Glomerular endothelial cell (primary cell): ENCODE measurements around the gene ADIRF. TPM values are rescaled to one million over a fixed set of nuclear protein-coding genes. Genes with fewer than 3 reads are reported as not detected.
"Not testable (repeated sequence)": the region's sequence is repeated elsewhere in the genome, so short reads cannot be mapped to it uniquely, and the experiment has no call there.

Experiments
- DNase-seq: peaks from one replicate; pipeline ENCODE4 v3.0.0-alpha.2; 2011; ENCODE audit warnings: low read depth, low spot score; ENCODE audit errors: extremely low read depth
- total RNA-seq: library from RNA; depleted of rRNA; stranded (reverse); fragments of >200 nt; gene quantifications from 2 replicates; pipeline ENCODE4 v1.2.3, GENCODE V29; 2015

Gene ADIRF
- total RNA-seq, 1 donor from 2014 or later, result 17.5 TPM

DNA sequence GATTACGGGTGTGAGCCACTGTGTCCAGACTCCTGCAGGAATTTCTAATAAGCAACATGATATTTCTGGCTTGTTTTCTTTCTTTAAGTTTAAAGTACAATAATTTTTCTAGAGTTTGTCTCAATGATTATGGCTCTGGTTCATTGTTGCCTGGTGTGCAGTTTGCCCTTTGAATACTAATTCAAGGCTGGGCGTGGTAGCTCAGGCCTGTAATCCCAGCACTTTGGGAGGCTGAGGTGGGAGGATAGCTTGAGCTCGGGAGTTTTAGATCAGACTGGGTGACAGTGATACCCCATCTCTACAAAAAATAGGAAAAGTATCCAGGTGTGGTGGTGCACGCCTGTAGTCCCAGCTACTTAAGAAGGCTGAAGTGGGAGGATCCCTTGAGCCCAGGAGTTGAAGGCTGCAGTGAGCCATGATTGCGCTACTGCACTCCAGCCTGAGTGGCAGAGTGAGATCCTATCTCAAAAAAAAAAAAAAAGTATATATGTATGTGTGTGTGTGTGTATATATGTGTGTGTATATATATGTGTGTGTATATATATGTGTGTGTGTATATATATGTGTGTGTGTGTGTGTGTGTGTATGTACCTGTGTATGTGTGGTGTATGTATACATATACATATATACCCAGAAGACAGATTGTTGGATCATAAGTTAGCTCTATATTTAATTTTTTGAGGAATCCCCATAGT, 8.2 kb downstream of the ADIRF start:
- DNase-seq, result no peak

DNA sequence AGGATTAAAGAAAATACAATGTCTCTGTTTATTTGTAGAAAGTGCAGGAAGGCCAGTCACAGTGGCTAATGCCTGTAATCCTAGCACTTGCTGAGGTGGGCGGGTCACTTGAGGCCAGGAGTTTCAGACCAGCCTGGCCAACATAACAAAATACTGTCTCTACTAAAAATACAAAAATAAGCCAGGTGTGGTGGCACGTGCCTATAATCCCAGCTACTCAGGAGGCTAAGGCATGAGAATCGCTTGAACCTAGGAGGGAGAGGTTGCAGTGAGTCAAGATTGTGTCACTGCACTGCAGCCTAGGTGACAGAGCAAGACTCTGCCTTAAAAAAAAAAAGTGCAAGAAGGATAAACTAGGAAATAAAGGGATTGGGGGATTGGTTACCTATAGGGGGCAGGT, 10.2 kb downstream of the ADIRF start:
- DNase-seq, result not testable (repeated sequence)

DNA sequence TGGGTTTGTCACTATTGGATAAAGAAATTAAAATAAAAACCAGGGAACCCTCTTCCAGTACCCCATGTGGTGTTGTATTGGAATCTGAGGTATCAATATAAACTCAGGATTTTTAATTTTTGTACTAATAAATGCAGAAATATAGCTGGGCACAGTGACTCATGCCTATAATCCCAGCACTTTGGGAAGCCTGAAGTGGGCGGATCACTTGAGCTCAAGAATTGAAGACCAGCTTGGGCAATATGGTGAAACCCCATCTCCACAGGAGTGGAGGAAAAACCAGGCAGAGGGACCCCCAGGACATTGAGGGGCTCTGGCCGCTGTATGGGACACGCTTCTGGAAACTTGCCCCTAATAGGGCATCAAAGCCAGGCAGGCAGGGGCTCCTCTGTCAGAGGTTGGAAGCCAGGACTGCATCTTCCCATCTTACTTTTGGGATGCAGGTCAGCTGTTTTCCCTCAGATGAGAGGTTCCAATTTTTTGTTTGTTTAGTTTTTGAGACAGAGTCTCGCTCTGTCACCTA, 11.1 kb downstream of the ADIRF start:
- DNase-seq, result no peak

DNA sequence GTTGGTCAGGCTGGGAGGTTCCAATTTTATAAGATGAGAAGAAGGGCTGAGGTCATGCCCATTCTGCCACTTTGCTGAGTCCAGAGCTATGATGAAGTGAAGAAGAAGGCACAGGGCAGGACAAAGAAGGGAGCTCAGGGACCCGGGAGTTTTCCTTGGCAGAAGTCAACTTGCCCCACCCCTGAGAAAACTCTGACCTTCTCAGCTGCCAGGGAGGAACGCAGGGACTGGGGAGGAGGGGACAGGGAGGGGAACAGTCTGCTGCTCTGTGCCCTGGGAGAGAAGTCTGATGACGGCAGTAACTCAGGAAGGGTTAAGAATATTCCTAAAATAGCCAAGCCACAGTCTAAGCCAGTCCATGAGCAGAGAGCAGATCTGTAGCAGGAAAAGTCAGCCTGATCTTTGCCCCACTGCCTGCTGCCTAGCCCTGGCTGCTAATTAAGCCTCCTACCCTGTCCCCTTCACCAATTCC, 11.7 kb downstream of the ADIRF start:
- no peak for DNase-seq

DNA sequence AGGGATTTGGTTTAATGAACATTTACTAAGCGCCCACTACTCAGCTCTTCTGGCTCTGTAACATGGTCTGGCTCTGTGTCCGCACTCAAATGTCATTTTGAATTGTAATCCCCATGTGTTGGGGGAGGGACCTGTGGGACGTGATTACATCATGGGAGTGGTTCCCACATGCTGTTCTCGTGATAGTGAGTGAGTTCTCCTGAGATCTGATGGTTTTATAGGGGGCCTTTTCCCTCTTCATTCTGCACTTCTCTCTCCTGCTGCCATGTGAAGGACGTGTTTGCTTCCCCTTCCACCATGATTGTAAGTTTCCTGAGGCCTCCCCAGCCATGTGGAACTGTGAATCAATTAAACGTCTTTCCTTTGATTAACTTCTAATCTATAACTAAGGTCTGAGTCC, 12.7 kb downstream of the ADIRF start:
- DNase-seq, result not testable (repeated sequence)

DNA sequence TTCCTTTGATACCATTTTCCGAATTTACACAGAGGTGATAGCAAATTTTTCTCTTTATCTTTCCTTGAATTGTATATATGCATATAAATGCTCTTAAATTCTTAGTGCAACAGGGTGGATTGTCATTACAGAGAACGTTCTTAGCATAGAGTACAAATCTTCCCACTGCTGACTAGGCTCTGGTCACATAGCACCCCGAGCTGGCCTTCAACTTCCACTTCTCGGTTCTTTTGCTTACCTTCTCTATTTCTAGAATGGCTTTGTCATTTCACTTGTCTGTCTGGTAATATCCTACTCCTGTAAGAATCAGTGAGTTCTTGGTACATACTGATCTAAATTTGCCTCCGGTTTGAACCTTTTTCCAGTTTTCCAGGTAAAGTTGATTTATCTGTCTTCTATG, 13.4 kb downstream of the ADIRF start:
- no peak for DNase-seq

DNA sequence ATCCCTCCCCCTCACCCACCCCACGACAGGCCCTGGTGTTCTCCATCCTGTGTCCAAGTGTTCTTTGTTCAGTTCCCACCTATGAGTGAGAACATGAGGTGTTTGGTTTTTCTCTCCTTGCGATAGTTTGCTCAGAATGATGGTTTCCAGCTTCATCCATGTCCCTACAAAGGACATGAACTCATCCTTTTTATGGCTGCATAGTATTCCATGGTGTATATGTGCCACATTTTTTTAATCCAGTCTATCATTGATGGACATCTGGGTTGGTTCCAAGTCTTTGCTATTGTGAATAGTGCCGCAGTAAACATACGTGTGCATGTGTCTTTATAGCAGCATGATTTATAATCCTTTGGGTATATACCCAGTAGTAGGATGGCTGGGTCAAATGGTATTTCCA, 16.2 kb downstream of the ADIRF start:
- not testable (repeated sequence) for DNase-seq

DNA sequence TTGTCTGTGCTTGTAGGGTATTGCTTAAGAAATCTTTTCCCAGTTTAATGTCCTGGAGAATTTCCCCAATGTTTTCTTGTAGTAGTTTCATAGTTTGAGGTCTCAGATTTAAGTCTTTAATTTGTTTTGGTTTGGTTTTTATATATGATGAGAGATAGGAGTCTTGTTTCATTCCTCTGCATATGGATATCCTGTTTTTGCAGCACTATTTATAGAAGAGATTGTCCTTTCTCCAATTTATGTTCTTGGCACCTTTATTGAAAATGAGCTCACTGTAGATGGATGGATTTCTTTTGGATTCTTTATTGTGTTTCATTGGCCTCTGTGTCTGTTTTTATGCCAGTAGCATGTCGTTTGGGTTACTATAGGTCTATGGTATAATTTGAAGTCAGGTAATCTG, 20.2 kb downstream of the ADIRF start:
- no peak for DNase-seq

DNA sequence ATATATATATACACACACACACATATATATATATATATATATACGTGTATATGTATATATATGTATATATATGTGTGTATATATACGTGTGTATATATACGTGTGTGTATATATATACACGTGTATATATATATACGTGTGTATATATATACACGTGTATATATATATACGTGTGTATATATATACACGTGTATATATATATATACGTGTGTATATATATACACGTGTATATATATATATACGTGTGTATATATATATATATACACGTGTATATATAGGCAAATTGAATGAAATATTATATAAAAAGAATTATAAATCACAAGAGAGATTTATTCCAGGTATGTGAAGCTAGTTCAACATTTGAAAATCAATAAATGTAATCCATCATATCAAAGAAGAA, 23.1 kb downstream of the ADIRF start:
- not testable (repeated sequence) for DNase-seq

DNA sequence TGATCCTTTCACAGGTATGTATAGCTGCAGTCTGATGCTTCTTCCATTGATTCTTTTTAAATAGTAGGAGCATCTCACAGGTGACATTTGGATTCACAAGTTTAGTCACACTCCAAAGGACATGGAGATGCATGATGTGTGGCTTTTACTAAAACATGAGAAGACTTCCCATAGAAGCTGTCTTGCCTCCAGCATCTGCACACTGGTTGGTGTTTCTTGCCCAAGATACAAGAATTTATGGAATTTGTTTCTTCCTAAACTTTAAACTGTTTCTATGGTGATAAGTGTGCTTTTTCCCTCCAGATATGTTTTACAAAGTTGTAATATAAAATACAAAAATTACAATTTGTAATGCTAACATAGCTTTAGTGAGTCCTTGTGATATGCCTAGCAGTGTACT, 24.2 kb downstream of the ADIRF start:
- DNase-seq, result no peak

DNA sequence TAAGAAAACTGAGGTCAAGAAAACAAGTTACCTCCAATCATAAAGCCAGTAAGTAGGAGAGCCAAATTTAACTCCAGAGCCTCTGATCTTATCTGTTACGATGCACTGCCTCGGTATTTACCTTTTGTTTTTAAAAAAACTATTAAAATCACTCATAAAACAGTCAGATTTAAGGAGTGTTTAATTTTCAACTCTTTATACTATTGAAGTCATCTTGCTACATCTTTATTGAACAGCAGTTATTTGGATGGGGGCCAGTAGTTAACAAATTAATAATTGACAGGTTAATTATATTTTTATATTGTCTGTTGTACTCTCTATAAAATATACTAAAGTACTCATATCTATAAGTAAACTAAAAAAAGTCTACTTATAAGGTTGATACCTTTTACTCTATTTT, 24.6 kb downstream of the ADIRF start:
- DNase-seq, result no peak

DNA sequence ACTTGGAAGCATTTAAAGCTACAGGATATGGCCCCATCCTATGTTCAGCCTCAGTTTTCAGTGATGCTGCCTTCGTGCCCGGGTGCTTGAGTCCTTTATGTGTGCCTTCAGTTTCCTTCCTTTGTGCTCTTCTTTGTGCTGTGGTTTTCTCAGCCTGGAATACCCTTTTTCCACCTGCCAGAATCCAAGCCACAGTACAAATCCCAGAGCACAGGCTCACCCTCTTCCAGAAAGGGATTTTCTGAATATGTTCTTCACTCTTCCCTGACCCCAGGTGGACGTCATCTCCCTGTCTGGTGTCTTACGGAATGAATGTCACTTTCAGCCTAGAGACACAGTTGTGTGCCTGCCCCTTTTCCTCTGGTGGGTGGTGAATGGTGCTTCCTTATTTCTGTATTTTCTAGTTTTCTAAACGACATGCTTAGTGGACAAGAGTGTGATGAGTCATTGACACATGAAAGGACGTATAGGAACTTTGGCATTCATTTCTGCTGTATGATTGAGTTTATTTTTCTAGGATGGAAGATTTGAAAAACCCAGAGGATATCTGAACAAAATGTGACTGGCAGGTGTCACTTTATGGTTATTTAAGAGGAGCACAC, 31.6 kb downstream of the ADIRF start:
- not testable (repeated sequence) for DNase-seq

DNA sequence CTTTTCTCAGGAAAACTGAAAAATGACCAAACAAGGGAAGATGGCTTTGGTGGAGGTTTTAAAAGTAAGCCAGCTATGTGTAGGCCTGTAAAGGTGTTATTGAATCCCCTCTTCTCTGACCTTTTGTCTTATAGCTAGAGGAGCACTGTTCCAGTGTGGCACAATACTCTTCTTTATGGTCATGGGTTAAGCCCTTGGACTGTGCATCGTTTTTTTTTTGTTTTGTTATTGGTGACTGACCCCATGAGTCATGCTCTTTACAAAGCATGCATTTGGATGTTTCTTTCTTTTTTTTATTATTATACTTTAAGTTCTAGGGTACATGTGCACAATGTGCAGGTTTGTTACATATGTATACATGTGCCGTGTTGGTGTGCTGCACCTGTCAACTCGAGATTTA, 32.2 kb downstream of the ADIRF start:
- no peak for DNase-seq

DNA sequence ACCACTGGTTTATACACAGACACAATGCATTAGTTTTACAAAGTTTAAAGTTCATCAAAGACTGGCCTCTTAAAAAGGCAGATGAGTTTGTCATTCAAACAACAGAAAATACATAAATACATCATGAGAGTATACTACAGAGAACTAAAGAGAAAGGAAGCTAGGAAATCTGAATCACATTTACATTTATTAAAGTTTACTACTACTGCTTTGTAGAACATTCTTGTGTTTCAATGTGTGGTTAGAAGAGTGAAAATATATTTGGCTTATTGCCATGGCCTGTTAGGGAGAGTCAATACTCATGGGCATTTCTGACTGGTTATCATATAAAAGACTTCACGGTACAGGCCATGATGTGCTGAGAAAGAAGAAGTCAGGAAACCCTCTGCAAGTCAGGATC, 38.8 kb downstream of the ADIRF start:
- DNase-seq, result not testable (repeated sequence)

DNA sequence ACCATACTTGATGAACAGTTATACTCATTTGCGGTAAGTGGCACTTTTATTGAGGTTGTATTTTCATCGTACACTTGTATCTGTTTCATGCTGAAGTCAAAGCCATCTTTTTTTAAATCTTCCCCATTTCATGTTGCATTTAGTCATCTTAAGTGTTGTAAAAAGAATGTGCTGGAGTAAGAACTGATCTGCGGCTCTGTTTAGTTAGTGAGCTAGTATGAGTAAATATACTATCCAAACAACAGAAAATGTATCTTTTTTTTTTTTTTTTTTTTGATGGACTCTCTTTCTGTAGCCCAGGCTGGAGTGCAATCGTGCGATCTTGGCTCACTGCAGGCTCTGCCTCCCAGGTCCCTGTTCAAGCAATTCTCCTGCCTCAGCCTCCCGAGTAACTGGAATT, 39.4 kb downstream of the ADIRF start:
- not testable (repeated sequence) for DNase-seq

DNA sequence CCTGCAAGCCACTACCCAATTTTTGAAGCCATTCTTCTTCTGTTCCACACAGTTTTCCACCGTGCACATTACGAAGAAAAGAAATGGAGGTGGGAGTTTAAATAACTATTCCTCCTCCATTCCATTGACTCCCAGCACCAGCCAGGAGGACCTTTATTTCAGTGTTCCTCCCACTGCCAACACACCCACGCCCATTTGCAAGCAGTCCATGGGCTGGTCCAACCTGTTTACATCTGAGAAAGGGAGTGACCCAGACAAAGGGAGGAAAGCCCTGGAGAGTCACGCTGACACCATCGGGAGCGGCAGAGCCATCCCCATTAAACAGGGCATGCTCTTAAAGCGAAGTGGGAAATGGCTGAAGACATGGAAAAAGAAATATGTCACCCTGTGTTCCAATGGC, 40.0 kb downstream of the ADIRF start:
- not testable (repeated sequence) for DNase-seq

DNA sequence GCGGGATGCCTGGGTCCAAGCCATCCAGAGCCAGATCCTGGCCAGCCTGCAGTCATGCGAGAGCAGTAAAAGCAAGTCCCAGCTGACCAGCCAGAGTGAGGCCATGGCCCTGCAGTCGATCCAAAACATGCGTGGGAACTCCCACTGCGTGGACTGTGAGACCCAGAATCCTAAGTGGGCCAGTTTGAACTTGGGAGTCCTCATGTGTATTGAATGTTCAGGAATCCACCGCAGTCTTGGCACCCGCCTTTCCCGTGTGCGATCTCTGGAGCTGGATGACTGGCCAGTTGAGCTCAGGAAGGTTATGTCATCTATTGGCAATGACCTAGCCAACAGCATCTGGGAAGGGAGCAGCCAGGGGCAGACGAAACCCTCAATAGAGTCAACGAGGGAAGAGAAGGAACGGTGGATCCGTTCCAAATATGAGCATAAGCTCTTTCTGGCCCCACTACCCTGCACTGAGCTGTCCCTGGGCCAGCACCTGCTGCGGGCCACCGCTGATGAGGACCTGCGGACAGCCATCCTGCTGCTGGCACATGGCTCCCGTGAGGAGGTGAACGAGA, 40.9 kb downstream of the ADIRF start:
- not testable (repeated sequence) for DNase-seq

DNA sequence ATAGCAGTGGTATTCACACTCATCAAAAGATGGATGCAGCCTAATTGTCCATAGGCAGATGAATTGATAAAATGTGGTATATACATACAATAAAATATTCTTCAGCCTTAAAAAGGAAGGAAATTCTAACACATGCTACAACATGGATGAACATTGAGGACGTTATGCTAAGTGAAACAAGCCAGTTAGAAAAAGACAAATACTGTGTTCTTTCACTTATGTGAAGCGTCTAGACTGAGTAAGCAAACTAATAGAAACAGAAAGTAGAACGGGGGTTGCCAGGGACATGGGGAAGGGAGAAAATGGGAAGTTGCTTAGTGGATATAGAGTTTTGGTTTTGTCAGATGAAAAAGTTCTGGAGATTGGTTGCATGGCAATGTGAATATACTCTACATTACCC, 45.2 kb downstream of the ADIRF start:
- not testable (repeated sequence) for DNase-seq

DNA sequence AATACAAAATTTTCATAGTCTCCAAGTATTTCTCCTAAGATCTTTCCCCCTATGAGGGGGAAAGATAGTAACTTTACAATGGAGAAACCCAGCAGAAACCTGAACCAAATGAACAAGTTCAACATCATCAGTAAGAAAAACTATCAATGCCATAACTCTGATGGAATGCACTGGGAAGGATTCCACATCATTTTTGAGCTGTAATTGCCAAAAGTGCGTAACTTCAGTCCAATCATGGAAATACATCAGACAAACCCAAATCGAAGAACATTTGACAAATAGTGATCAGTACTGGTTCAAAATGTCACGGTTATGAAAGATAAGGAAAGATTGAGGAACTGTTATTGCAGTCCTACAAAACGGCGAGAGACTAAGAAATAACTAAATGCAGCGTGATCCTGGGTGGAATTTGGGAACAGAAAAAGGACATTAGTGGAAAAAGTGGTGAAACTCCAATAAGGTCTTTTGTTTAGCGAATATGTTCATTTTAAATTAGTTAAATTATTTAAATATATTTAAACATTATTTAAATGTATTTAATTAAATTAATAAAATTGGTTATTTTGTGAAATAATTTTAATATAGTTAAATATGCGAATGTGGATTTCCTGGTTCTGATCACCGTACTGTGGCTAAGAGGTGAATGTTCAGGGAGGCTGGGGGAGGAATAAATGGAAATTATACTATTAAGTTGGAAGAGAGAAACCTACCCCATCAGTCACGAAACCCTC, 46.9 kb downstream of the ADIRF start:
- not testable (repeated sequence) for DNase-seq

DNA sequence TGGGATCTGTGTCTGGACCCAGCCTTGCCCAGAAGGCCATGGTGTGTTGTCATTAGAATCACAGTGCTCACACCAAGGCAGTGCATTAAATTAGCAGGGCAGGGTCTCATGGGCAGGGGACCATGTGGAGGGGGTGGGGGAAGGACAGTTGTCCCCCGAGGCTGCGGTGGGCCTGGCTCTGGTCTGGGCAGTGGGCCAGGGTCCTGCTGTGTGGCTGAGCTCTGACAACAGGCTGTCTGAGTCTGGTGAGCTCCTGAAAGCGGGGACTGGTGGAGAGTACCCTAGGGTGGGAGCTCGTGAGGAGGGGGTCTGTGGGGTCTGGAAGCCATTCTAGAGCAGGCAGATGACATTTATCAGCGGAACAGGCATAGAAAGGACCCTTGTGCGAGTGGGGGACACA, 49.8 kb downstream of the ADIRF start:
- not testable (repeated sequence) for DNase-seq

DNA sequence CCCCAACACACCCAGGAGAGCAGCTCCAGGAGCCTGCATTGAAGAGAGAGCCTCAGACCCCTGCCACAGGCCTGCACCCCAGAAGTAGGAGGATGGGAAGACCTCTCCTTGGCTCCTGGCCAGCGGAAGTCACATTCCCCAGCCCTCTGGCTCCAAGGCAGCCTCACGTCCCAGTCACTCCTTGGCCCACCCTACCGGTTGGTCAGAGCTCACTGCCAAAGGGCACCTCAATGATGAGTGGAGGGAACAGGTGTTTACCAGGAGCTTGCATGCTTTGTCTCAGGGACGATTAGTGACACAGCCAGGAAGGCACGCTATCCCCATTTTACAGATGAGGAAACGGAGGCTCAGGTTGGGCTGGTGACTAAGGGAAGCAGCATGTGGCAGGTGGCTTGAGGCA, 50.8 kb downstream of the ADIRF start:
- not testable (repeated sequence) for DNase-seq
